Measurements from ENCODE around the gene OR2F2.

The OR2F2 gene

GRCh38 chr7:143934526-143935325 lies at the start of gene OR2F2:
TSS of gene OR2F2 (plus strand) at chr7:143935233. CDS start at chr7:143935233, 0 bp downstream.
- DNase-seq, result no peak

GRCh38 chr7:143885951-143886350 lies 49.1 kb upstream of the OR2F2 start:
- DNase-seq, result no peak

- DNase-seq, result no peak
Observed at GRCh38 chr7:143886826-143887477, 48.1 kb upstream of the OR2F2 start.

- DNase-seq, result no peak
Observed at GRCh38 chr7:143889068-143889467, 46.0 kb upstream of the OR2F2 start.

GRCh38 chr7:143890558-143890957 lies 44.5 kb upstream of the OR2F2 start:
- no peak for DNase-seq

- DNase-seq, result no peak
Observed at GRCh38 chr7:143891457-143891856, 43.6 kb upstream of the OR2F2 start.

- no peak for DNase-seq
Observed at GRCh38 chr7:143892527-143893300, 42.3 kb upstream of the OR2F2 start.

GRCh38 chr7:143896667-143897066 lies 38.4 kb upstream of the OR2F2 start:
- no peak for DNase-seq

GRCh38 chr7:143898810-143899209 lies 36.2 kb upstream of the OR2F2 start:
- no peak for DNase-seq

GRCh38 chr7:143900230-143900766 lies 34.7 kb upstream of the OR2F2 start:
- DNase-seq, result no peak

- DNase-seq, result no peak
Observed at GRCh38 chr7:143901332-143901667, 33.7 kb upstream of the OR2F2 start.

GRCh38 chr7:143901668-143902331 lies 33.2 kb upstream of the OR2F2 start, which contains the start of gene TCAF1:
TSS of gene TCAF1 (minus strand) at chr7:143902176. CDS start at chr7:143876608, 25,568 bp downstream.
- DNase-seq, result peak; percentile 61

- DNase-seq, result no peak
Observed at GRCh38 chr7:143902332-143902899, 32.6 kb upstream of the OR2F2 start.

GRCh38 chr7:143905509-143905908 lies 29.5 kb upstream of the OR2F2 start:
- DNase-seq, result no peak

- no peak for DNase-seq
Observed at GRCh38 chr7:143906151-143906550, 28.9 kb upstream of the OR2F2 start.

GRCh38 chr7:143906895-143907294 lies 28.1 kb upstream of the OR2F2 start:
- no peak for DNase-seq

GRCh38 chr7:143908120-143908519 lies 26.9 kb upstream of the OR2F2 start:
- DNase-seq, result no peak

- DNase-seq, result no peak
Observed at GRCh38 chr7:143909863-143910262, 25.2 kb upstream of the OR2F2 start.

GRCh38 chr7:143910473-143911248 lies 24.4 kb upstream of the OR2F2 start:
- DNase-seq, result no peak

- no peak for DNase-seq
Observed at GRCh38 chr7:143913945-143914615, 21.0 kb upstream of the OR2F2 start.

Data from NCI-H1694 (cell line).